Ishikawa (cell line): ENCODE data around the gene JCAD.

Experiments used
- CREB1 ChIP-seq: IDR thresholded peaks from 2 replicates; pipeline ENCODE4 v1.6.1; 2012; ENCODE audit warnings: low read depth
- MAX ChIP-seq: IDR thresholded peaks from 2 replicates; pipeline ENCODE4 v1.6.1; 2012
- NFIC ChIP-seq: IDR thresholded peaks from 2 replicates; pipeline ENCODE4 v1.6.1; 2012
- REST ChIP-seq: IDR thresholded peaks from 2 replicates; pipeline ENCODE4 v1.6.1; 2012; ENCODE audit warnings: low read depth, mild to moderate bottlenecking
- USF1 ChIP-seq: IDR thresholded peaks from 2 replicates; pipeline ENCODE4 v1.6.1; 2012
- YY1 ChIP-seq: IDR thresholded peaks from 2 replicates; pipeline ENCODE4 v1.6.1; 2012; ENCODE audit warnings: low read depth
- ZBTB7A ChIP-seq: IDR thresholded peaks from 2 replicates; pipeline ENCODE4 v1.6.1; 2012; ENCODE audit warnings: low read depth

GRCh38 chr10:30051220-30051619, 8.2 kb downstream of the JCAD start:
- no peak for TF ChIP-seq ZBTB7A
- no peak for TF ChIP-seq CREB1
- TF ChIP-seq NFIC = no peak
- no peak for TF ChIP-seq MAX
- TF ChIP-seq REST = no peak
- TF ChIP-seq USF1 = no peak
- TF ChIP-seq YY1 = no peak
